ENCODE results near the gene HTR5A.

The HTR5A gene

DNA sequence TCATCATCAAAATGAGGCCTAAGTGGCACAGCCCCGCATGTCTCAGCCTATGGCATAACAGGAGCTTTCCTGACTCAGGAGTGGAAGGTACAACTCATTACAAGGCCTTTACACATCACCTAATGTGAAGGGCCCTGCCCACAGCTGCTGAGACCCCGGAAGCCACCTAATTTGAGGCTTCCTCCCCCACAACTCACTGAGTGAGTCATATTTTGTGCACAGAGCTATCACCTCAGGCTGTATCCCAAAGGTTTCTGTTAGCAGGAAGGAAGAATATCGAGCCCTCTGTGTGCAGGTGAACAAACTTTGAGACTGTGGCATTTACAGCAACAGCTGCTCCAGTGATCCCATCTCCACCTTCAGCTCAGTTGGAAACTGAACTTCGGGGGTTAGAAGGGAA, 20.6 kb downstream of the HTR5A start:
- no peak for DNase-seq (ENCODE audit: low read depth, low spot score)

DNA sequence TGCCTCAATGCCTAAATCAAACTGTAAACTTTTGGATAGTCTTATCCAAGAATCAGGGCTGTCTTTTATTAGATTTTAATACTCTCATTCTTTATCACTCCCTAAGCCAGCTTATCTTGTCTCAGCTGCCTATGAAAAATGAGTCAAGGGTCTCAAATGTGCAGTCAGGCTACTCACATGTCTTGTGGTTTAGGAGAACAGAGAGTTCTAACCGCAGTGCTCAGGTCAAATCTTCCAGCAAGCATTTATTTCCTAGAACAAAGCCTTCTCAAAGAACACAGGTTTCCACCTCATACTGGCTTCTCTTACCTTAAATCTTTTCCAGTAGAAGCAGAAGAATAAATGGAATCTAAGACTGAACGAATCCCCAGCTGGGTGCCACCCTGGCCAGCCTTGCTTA, 23.5 kb downstream of the HTR5A start:
- no peak for DNase-seq (ENCODE audit: low read depth, low spot score)

DNA sequence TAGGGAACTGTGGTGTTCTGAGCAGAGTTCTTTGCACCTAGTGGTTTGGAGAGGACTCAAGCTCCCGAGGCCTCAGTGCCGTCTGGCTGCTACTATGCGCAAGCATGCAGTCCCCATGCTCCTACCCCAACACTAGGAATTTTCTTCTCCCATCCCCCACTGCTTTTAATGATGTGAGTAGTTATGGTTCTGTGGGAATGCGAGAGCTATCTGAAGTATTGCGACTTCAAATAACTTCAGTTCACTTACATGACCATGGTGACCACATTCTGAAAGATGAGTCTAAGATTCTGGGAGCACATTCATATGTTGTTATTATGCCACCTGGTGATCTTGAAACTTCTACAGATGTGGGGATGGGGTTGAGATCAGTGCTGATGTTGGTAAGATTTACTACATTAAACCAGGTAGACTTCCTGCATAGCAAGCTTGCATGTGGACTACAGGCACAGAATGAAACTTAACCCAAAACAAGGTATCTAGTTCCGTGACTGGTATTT, 24.6 kb downstream of the HTR5A start:
- no peak for DNase-seq (ENCODE audit: low read depth, low spot score)

DNA sequence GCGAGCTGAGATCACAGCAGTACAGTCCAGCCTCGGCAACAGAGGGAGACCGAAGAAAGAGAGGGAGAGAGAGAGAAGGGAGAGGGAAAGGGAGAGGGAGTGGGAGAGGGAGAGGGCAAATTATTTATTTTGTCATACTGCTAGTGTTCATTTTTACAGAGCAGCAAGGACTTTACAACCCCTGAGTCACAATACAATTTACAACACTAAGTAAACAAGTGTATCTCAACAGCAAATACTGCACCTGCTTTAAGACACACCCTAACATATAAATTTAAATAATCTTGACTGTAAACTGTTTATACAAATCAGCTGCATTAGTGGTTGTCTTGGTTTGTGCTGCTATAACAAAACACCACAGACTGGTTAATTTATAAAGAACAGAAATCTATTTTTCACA, 27.2 kb downstream of the HTR5A start:
- DNase-seq (ENCODE audit: low read depth, low spot score) = no peak

DNA sequence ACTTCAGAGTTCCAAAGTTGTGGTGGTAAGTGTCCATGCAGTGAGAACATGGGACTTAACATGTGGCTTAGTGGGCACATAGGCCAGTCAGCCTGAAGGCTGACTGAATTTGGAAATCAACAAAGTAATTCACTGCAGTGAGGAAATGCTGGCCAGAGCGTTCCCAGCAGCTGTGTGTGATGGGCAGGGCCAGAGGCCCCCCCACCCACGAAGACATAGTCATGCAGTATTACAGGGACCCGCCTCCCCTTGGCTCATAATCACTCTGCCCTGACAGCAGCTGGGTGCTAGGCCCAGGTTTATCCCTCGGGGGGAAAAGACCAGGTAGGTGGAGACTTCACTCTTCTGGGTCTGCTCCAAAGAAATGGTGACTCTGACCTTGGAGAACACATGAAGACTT, 33.7 kb downstream of the HTR5A start:
- no peak for DNase-seq (ENCODE audit: low read depth, low spot score)

DNA sequence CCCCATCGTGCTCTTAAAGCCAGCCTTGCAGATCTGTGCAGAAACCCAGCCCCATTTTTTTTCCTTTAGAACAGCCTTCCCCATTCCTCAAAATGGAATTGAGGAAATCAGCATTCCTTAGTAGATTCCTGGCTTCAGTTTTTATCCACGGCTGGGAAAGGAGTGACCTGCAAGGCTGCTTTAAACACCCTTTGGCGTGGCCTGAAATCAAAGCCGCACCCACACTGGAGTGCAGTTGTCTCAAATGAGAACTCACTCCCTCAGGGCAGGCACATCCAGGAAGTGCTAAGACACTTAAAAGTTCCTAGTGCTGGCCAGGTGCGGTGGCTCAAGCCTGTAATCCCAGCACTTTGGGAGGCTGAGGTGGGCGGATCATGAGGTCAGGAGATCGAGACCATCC, 34.8 kb downstream of the HTR5A start:
- no peak for DNase-seq (ENCODE audit: low read depth, low spot score)

- DNase-seq (ENCODE audit: low read depth, low spot score) = no peak
Observed at GRCh38 chr7:155106356-155106755, 36.2 kb downstream of the HTR5A start.

- DNase-seq (ENCODE audit: low read depth, low spot score) = no peak
Observed at GRCh38 chr7:155107126-155107525, 37.0 kb downstream of the HTR5A start.

GRCh38 chr7:155108144-155108901, 38.2 kb downstream of the HTR5A start:
- DNase-seq (ENCODE audit: low read depth, low spot score) = no peak

DNA sequence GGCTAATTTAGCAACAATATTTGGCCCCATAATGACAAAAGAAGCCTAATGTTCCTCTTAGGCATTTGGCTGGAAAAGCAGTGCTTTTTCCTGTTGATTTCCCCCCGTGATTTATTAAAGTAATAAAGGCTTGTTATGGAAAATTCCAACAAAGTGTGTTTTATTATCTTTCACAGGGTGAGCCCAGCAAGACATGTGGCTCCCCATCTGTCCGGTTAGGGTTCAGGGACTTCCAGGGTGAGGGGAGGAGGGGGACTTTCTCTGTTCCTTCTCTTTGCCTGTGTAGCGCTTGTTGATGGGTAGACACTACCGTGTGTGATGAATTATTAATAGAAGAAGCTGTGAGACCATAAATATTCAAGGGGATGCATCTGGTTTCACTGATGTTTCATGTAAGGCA, 39.0 kb downstream of the HTR5A start:
- no peak for DNase-seq (ENCODE audit: low read depth, low spot score)

DNA sequence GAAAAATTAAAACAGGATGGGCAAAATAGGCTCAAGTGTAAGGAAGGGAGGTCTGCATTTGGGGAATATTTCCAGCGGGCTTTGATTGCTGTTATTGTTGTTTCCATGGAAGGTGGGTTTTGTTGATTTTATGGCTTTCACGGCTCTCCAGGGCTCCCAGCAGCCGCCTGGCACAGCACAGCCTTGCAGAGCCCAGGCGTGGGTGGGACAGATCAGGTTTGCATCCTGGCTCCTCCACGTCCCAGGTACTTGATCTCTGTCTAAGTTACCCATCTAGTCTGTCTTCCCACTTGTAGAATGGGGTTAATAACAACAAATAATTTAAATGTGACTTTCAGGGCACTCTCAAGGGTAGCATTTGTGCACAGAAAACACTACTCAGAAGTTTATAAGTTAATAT, 45.2 kb downstream of the HTR5A start:
- DNase-seq (ENCODE audit: low read depth, low spot score) = no peak

GRCh38 chr7:155119801-155120382, 49.8 kb downstream of the HTR5A start:
- DNase-seq (ENCODE audit: low read depth, low spot score) = no peak

DNA sequence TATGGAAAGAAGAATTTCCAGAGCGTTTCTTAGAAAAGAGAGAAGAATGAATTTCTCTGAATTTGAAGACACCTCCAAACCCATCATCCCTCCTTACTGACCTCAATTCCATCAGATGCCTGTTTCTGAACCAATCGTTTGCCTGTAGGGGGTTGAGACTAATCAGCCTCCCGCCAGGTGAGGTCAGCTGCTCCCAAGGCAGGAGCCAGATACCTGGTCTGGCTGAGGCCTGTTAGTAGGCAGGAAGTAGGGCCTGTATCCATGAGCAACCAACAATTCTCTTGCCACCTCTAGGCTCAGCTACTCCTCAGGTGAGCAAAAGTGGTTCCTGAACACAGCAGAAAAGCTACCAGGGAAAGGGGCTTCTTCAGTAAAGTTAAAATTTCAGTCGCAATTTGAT, 50.3 kb downstream of the HTR5A start:
- DNase-seq (ENCODE audit: low read depth, low spot score) = no peak

DNA sequence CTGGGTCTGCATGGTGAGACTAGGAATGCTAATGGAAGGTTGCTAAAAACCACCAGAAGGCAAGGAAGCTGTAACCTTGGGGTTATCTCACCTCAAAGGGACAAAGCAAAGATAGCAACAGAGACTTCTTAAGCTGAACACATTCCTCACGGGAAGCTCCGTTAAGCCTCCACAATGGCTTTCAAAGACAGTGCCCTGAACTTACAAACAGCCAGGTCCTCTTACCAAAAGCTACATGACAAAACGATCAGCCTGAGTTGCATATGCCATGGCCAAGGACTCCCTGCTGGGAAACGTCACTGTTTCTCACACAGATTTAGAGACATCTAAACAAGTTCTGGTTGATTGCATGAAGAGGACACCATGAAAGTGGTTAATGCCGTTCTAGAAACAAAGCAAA, 52.7 kb downstream of the HTR5A start:
- DNase-seq (ENCODE audit: low read depth, low spot score) = no peak

DNA sequence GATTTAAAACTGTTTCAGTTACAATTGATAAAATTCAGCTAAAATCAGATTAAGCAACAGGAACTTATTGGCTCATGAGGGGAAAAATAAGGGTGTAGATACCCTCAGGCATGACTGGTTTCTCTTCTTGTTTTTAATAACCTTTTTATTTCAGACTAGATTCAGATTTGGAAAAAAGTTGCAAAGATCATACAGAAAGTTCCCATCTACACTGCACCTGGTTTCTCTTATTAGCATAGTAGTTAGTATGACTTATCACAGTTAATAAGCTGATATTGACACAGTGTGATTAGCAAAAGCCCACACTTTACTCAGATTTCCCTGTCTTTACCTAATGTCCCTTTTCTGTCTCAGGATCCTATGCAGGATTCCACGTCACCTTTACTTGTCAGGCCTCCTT, 53.3 kb downstream of the HTR5A start:
- no peak for DNase-seq (ENCODE audit: low read depth, low spot score)

DNA sequence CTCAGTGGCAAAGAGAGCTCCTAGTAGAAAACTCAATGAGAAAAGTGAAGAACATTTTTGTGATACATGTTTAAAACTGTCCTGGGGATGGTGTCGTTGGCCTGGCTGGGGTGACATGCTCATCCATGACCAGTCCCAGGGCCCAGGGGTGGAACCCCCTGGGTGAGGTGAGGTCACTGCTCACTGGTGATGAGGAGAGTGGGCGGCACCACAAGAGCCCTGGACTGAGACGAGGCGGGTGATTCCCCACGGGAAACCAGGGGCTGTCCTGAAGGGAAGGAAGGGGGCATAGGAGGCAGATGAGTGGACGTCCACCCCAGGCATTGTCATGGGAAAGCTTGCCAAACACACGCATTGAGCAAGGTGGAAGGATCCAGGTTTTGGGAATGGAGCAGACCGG, 54.6 kb downstream of the HTR5A start:
- no peak for DNase-seq (ENCODE audit: low read depth, low spot score)

- DNase-seq (ENCODE audit: low read depth, low spot score) = no peak
Observed at GRCh38 chr7:155129186-155129585, 59.1 kb downstream of the HTR5A start.

GRCh38 chr7:155129789-155130188, 59.7 kb downstream of the HTR5A start:
- no peak for DNase-seq (ENCODE audit: low read depth, low spot score)

- DNase-seq (ENCODE audit: low read depth, low spot score) = no peak
Observed at GRCh38 chr7:155130493-155130892, 60.4 kb downstream of the HTR5A start.

DNA sequence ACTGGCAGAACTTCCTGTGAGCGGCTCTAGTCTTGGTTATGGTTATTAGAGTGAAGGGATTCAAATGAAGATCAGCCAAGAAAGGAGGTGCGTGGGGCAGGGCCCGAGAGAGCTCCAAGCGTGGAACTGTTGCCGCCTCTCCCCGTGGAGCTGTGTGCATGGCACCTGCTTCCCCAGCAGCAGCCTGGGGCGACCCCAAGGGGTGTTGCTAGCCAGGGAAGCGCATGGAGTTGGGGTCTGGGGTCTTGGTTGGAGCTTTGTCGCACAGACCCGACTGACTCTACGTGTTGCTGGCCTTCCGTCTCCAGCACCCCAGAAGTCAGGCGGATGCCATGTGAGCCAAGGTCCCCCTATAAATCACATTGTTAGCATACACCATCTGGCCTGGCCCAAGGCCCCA, 61.0 kb downstream of the HTR5A start:
- no peak for DNase-seq (ENCODE audit: low read depth, low spot score)

GRCh38 chr7:155132431-155132830, 62.3 kb downstream of the HTR5A start:
- DNase-seq (ENCODE audit: low read depth, low spot score) = no peak

- no peak for DNase-seq (ENCODE audit: low read depth, low spot score)
Observed at GRCh38 chr7:155136619-155137243, 66.6 kb downstream of the HTR5A start.
